Muscle of arm (tissue), 12 donors: ENCODE measurements around the gene UBE2J2. TPM values are rescaled to one million over a fixed set of nuclear protein-coding genes. Genes with fewer than 3 reads are reported as not detected.

ENCODE experiments used
- DNase-seq: peaks from one replicate; pipeline ENCODE4 v3.0.0-alpha.2; 2013
- polyA plus RNA-seq, 12 donors: library from polyadenylated mRNA; unstranded; fragments of 120-200 nt; gene quantifications; one replicate each; pipeline ENCODE4 v1.2.1, GENCODE V29; 2013; ENCODE audit not compliant: insufficient read length in 12 of 12

The UBE2J2 gene
- polyA plus RNA-seq, 12 donors = 28.1 to 52.6 (median 37.7) TPM; not detected in 1

DNA sequence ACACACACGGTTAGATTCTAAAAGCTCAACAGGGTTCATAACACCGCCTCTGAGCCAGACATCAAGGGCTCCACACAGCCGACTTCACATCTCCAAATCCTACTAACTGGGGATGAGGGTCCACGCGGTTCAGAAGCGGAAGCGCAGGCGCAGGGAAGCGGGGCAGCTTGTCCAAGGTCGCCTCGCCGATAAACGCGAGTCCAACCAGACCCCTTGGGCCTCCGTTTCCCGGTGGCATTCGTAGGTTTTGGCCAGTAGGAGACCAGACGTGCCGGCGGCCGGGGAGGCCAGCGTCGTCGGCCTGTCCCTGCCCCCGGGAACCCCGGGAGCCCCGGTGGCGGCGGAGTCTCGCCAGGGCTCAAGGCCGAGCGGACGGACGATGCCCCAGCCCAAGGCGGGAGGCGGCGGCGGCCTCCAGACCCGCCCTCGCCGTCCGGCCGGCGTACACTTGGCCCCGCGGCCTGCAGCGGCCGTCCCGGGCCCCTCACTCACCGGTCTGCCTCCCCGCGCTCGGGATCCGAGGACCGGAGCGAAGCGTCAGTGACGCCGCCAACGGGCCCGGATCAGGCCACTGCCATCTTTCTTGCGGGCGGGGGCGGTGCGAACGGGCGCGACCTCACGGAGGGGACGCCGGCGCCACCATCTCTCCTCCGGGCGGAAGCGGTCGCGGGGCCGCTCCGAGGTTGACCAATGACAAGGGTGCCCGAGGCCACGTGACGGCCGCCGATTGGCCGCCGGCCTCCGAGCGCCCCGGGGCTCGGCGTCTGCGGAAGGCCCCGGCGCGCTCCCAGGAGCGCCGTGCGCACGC lies 42.0 kb downstream of the UBE2J2 start, which contains the start of gene SDF4:
Gene SDF4 (minus strand): TSS at position 602 of the 808 bp plus-strand sequence. CDS start 3,229 bp downstream, outside the sequence.
- DNase-seq = peak; percentile 96

DNA sequence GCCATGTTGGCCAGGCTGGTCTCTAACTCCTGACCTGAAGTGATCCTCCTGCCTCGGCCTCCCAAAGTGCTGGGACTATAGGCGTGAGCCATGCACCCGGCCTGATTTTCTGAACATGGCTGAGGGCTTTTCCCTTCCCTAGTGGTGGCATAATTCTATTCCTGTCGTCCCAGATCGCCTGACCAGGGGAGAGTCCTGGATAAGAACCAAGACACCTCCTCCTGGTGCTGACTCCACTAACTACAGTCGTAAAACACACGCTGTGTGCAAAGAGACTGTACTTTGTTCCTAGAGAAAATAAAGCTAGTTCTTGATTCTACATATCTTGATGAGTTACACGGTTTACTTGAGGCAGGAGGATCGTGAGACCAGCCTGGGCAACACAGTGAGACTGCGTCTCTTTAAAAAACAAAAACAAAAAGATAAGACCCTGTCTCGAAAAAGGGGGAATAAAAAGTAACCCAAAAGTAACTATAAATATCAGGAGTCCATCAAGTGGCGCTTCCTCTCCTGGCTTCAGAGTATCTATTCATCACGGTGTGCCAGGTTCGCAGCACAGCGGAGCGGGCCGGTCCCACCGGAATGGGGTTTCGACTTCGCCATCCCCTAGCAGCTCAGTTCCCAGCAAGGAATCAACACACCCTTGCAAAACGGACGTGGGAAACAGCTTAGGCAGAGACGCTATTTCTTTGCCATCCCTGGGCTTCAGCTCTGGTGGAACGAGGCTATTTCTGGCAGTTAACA lies 42.8 kb downstream of the UBE2J2 start:
- no peak for DNase-seq

DNA sequence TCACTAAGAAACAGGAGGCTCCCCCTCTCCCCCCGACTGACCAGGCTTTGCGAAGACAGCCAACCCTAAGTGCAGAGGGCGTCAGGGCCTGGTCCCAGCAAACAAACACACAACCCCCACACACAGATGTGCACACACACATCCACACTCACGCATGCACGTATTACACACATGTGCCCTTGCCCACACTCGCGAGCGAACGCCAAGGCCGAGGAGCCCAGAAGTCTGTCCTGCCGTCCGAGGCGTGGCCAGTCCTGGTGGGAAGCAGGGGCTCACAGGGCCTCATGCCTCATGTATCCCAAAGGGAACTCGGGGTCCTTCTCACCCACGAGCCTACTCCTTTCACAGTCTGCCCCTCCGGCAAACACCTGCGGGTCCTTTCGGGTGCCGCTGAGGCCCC lies 43.9 kb downstream of the UBE2J2 start:
- DNase-seq = no peak

DNA sequence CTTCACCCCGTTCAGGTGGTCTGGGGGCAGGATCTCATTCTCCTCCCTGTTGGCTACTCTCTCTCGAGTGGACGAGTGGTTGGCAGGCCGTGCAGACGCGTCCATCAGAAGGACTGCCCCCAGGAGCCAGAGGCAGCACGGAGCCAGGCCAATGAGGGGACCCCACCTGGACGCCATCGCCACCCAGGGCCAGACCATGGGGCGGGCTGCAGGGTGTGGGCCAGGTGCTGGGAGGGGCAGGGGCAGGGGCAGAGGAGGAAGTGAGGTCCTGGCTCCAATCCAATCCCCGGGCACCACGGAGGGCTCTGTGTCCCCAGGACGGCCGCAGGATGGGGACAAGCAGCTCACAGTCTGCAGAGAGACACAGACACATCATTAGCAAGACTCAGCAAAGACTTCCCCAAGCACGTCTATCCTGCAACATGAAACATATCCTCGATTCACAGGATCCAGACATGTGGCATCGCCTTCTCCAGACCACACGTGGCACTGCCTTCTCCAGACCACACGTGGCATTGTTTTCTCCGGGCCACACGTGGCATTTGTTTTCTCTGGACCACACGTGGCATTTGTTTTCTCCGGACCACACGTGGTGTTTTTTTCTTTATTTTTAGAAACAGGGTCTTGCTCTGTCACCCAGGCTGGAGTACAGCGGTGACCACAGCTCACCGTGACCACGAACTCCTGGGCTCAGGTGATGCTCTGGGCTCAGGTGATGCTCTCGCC lies 44.9 kb downstream of the UBE2J2 start:
- DNase-seq = no peak

DNA sequence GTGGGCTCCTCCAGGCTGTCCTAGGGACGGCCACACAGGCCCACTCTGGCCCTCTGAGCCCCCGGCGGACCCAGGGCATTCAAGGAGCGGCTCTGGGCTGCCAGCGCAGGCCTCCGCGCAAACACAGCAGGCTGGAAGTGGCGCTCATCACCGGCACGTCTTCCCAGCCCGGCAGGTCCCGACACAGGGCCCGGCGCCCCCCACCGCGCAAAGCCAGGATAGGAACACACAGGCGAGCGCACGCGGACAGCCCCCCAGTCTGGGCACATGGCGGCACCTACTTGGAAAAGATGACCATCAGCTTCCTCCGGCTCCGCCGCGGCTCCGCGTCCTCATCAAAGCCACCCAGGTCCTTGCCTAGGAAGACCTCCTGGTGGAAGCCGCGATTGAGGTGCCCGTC lies 45.5 kb downstream of the UBE2J2 start:
- DNase-seq = no peak

DNA sequence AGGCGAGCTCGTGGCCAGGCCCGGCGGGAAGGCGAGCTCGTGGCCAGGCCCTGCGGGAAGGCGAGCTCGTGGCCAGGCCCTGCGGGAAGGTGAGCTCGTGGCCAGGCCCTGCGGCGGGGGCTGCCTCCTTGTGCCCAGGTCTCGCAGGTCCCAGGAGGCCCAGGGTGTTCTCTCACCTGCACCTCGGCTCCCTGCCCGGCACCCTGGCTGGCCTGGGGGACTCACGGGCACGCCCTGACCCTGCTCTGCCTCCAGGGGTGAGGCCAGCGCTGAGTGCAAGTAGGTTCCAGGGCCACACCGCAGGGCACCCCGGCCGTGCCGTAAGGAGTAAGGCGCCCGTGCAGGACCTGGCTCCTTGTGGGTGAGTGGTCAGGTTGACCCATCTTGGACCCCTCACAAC lies 46.3 kb downstream of the UBE2J2 start:
- DNase-seq = no peak

DNA sequence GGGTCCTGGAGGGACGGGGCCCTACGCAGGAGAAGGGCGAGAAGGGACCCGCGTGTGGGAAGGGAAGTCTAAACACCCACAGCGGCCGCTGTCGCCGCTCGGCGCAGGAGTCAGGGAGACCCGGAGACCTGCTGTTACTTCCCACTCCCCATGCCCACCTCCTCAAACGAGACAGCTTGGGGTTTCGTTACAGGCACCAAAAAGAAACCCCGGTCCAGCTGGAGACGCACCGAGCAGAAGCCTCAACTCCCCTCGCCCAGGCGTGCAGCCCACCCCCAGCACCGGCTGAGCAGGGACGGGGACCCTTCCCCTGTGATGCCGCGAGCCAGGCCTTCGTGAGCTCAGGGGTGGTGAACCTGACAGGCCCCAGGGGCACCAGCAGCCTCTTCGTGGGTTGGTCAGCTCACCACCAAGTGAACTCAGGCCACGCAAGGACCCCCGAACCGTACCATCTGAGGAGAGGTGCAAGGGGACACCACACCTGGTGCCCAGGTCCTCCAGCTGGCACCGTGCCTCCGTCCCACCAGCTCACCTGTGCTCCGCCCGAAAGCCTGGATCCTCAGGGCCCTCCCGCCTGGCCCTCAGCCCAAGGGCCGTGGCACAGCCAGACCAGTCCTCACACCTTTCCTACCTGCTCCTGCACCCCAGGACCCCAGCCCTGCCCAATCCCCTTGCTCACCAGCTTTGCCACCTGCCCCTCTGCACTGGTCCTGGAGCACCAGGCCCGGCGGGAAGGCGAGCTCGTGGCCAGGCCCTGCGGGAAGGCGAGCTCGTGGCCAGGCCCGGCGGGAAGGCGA lies 46.9 kb downstream of the UBE2J2 start:
- DNase-seq = no peak

DNA sequence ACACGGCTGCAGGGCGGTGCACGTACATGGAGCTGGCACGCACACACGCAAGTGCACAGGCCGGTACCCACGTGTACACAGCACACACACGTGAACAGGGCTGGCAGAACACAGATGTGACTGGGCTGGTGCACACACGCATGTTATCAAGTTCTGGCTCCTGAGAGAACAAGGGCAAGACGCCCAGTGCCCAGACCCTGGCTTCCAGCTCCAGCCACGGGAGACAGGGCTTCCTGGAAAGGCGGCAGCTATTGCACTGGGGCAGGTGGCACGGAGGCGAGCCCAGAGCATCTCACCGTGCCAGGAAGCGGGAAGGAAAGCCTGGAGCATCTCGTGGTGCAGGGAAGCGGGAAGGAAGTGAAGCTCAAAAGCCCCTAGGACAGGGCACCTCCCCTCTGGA lies 47.7 kb downstream of the UBE2J2 start:
- DNase-seq = no peak

DNA sequence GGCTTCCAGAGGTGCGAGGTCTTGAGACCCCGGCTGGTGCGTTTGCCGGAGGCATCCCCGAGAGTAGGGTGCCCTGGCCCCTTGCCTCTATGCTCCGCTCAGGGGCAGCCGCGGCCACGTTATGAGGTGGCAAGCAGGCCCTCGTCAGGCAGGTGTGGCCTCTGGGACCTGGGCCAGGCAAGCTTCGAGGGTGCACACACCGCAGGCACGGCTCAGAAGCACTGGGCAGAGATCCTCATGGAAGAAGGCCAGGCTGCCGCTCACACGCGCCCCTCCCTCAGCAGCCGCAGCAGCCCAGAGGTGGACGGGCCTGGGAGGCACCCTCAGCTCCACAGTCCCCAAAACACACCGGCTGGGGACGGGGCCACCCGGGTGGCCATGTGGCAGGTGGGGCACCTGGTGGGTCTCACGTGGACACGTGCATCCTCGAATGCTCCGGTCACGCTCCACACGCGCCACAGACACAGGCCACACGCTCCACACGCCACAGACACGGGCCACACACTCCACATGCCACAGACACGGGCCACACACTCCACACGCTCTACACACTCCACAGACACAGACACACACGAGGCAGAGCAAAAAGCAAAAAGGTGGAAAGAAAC lies 48.3 kb downstream of the UBE2J2 start:
- no peak for DNase-seq

DNA sequence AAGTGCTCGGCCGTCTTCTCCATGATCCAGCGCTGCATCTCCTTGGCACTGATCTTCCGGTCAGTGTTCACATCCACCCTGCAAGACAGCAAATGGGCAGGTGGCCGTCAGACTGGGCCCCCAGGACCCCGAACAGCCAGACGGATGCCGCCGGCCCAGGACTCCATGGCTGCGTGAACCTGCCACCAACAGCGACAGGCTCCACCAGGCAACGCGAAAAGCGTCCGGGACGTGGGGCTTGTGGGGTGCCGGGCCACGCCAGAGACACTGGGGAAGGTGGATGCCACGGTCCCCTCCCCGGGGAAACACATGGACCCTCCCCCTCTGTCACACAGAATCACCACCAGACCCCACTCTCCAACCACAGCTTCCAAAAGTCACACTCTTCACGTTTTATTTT lies 49.8 kb downstream of the UBE2J2 start:
- DNase-seq = no peak

DNA sequence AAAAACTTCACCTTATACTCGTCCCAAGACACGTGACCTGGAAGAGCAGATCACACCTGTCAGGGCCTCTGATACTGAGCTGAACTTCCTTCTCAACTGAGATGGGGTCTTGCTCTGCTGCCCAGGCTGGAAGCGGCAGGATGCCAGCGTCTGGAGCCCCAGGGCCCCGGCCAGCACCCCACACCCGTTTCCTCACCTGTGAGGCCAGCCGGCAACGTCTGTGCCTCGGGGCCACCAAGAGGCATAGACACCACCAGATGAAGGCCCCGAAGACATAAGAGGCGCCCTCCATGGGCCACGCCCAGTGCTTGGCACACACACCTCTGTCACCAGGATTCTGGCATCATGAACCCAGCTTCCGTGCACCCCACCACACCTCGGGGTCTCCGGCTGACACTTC lies 50.3 kb downstream of the UBE2J2 start:
- no peak for DNase-seq

DNA sequence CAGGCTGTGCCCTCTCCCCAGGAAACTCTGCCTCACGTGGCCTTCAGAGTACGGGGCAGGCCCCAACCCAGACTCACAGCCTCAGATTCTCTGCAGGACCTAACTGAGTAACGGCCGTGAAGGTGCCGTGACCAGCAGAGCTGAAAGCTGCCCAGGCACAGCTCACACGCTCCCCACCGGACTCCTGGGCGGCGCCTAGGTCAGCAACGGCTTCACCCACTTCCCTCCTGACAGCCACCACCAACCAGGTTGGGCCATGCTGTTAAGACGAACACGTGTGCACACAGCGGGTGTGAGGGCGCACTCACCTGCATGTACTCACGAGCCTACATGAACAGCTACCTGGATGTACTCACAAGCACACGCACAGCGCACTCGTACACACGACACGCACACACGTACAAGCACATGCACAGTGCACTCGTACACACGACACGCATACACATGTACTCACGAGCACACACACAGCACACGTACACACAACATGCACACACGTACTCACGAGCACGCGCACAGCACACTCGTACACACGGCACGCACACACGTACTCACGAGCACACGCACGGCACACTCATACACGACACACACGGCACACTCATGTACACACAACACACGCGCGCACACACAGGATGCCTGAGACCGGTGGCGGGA lies 51.0 kb downstream of the UBE2J2 start:
- DNase-seq = no peak

DNA sequence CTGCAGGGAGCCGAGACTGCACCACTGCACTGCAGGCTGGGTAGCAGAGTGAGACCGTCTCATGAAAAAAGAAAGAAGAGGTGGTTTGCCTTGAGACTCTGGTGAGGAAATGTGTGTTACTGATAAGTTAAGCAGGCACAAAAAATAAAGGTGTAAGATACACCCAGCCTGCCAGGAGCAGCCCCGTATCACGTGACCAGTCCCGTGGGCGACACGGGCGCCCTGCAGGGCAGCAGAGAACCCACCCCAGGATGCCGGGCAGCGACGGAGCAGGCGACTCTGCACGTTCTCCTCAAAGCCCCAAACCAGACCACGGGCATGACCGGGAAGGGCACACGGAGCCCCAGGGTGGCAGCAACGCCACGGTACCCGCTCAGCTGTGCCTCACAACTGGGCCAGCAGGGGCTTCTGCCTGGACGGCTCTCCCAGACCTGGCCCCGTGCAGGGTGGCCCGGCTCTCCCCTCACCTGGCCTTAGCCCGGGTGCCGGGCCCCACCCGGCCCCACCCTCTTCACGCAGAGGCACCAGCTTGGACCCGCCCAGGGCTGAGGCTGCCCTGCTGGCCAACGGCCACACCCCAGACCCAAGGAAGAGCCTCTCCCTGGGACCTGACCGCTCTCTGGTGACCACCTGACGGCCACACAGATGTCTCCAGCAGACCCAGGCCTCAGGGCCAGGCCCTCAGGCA lies 51.6 kb downstream of the UBE2J2 start:
- no peak for DNase-seq

DNA sequence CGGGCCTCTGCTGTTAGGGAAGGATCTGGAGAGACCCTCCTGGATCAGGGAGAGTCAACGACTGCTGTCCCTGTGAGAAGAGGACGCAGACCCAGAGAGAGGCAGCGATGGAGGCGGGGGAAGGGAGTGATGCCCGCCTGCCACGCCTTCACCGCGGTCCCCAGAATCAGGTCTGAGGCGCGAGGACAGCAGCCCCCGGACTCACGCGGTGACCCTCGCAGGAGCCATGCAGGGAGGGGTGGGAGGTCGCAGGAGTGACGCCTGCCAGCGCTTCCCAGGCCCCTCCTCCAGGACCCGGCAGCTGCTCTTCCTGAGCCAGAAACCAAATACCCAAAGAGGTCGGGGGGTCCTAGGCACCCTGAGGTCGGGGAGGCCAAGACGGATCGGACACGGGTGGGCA lies 53.5 kb downstream of the UBE2J2 start:
- DNase-seq = no peak

DNA sequence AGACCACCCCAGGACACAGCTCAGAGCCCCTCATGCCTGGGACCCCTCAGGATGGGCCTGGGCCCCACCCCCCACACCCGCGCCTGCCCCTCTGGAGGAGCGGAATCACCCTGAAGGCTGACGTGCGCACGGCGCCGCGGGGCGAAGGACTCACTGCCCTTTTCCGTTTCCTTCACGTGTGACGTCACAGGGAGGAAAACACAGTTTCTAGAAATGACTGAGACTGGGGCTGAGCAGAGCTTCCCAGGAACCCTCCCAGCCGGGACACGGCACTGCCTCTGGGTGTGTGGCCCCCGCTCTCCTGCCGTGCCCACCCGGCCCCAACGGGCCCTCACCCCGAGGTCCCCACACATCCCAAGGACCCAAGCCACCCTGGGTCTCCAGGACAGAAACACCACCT lies 54.3 kb downstream of the UBE2J2 start:
- DNase-seq = no peak

DNA sequence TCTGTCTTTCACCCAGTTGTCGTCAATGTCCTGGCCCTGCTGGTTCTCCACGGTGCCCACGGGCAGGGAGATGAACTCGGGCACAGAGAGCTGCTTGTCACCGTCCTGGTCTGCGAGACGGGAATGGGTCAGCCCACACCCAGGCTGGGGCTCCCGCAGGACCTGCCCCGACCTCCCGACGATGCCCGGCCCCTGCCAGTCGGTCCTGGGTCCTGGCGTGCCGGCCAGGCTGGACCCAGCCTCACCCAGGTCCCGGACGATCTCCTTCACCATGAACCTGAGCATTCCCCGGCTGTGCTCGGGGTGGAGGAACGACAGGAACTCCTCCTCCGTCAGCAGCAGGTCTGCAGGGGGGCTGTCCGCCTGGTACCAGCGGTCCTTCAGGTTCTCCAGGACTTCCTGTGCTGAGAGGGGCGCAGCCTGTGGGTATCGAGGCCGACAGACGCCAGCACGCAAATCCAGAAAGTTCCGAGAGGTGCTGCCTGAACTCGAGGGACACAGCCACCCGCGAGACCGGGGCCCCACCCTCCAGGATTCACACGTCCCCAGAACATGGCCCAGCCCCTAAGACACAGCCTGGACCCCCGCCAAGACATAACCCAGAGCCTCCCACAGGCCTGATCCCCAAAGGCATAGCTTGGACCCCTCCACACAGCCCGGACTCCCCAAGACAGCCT lies 55.0 kb downstream of the UBE2J2 start:
- no peak for DNase-seq

DNA sequence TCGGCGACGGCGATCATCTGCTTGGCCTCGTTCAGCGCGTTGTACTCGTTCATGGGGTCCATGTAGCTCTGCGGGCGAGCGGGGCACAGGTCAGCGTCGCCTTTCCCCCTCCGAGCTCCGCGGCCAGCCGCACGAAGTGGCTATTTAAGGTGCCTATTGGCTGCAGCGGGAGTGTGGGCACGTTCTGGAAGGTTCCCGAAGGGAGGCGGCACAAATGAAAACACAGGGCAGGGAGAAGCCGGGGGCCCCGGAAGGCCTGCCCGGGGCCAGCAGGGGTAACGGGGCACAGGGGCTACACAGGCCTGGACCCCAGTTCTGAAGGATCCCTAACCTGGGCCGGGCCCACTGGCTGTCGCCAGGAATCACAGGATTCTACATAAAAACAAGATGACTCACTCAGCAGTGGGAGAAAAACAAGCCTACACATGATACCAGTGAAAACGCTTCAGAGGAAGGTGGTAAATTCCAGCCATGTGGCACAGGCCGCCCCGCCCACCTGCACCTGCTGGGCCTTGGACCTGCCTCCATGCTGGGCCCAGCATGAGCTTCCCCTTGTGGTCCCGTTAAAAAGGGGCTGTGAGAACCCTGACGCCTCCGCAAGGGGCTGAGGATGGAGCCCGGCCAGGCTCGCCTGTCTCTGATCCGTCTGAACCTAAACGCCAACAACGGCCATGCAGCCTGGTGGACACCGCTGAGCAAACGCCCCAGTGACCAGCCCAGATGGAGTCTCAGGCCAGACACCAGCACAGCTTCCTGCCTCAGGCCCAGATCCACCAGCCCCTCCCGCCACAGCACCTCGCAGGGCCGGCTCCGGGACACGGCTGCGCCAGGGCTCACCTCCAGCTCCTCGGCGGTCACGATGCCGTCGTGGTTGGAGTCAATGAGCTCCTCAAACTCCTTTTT lies 55.8 kb downstream of the UBE2J2 start:
- DNase-seq = no peak
